ENCODE measurements around the gene METTL22. TPM values are rescaled to one million over a fixed set of nuclear protein-coding genes. Genes with fewer than 3 reads are reported as not detected.

METTL22 gene
- total RNA-seq, 1 donor from 2014 or later, result 15.5 TPM

- no peak for TF ChIP-seq CTCF (conservative IDR thresholded peaks at IDR 0.05; ENCODE audit: low read depth, low read length)
- DNase-seq (ENCODE audit: low read depth), result no peak
These were observed 34.4 kb upstream of the METTL22 start for GRCh38 chr16:8587065-8587464.

GRCh38 chr16:8588682-8589056 lies 32.8 kb upstream of the METTL22 start:
- no peak overlapping the region for H3K4me3 ChIP-seq (ENCODE audit: low read depth, low read length)
- DNase-seq (ENCODE audit: low read depth), result no peak
- no peak for TF ChIP-seq CTCF (conservative IDR thresholded peaks at IDR 0.05; ENCODE audit: low read depth, low read length)

More at GRCh38 chr16:8587065-8587464, 34.4 kb upstream of the METTL22 start:
- no peak overlapping the region for H3K4me3 ChIP-seq (ENCODE audit: low read depth, low read length)

GRCh38 chr16:8589057-8589899 lies 32.2 kb upstream of the METTL22 start:
- no peak for TF ChIP-seq CTCF (conservative IDR thresholded peaks at IDR 0.05; ENCODE audit: low read depth, low read length)
- no peak overlapping the region for H3K4me3 ChIP-seq (ENCODE audit: low read depth, low read length)
- DNase-seq (ENCODE audit: low read depth), result no peak

- TF ChIP-seq CTCF (conservative IDR thresholded peaks at IDR 0.05; ENCODE audit: low read depth, low read length), result no peak
- no peak within 1 kb of the TSS for H3K4me3 ChIP-seq (ENCODE audit: low read depth, low read length)
These were observed 31.4 kb upstream of the METTL22 start, which contains the start of gene TMEM114 for GRCh38 chr16:8589900-8590688. TSS of gene TMEM114 (minus strand) at chr16:8590511. CDS start at chr16:8589838, 673 bp downstream.

GRCh38 chr16:8590811-8591210 lies 30.7 kb upstream of the METTL22 start:
- TF ChIP-seq CTCF (conservative IDR thresholded peaks at IDR 0.05; ENCODE audit: low read depth, low read length), result no peak
- no peak for DNase-seq (ENCODE audit: low read depth)
- no peak overlapping the region for H3K4me3 ChIP-seq (ENCODE audit: low read depth, low read length)

More at GRCh38 chr16:8589900-8590688, 31.4 kb upstream of the METTL22 start, which contains the start of gene TMEM114:
- no peak for DNase-seq (ENCODE audit: low read depth)

GRCh38 chr16:8591451-8591850 lies 30.0 kb upstream of the METTL22 start:
- no peak overlapping the region for H3K4me3 ChIP-seq (ENCODE audit: low read depth, low read length)
- no peak for DNase-seq (ENCODE audit: low read depth)
- TF ChIP-seq CTCF (conservative IDR thresholded peaks at IDR 0.05; ENCODE audit: low read depth, low read length), result no peak

Measured in epithelial cell of proximal tubule (primary cell).